Astrocyte of the spinal cord (primary cell): Measurements from ENCODE around the gene TYW1B.
"Not testable (repeated sequence)": the region's sequence is repeated elsewhere in the genome, so short reads cannot be mapped to it uniquely, and the experiment has no call there.

Experiments
- DNase-seq: peaks from one replicate; pipeline ENCODE4 v3.0.0; 2011; ENCODE audit warnings: low read depth, low spot score
- H3K4me3 ChIP-seq: 2 replicates; pipeline ENCODE4 v1.5.1; 2011; ENCODE audit warnings: low read depth, mild to moderate bottlenecking, low read length, moderate library complexity
- in situ Hi-C: cut with HindIII; loops from 2 replicates; pipeline ENCODE4 v1.10.0; 2017; ENCODE audit warnings: low sequenced_read_pairs
- TF ChIP-seq, protein P1 (sequence below): IDR thresholded peaks from 2 replicates; pipeline ENCODE4 v1.5.1; 2012; ENCODE audit warnings: low read depth, mild to moderate bottlenecking, low read length, inconsistent platforms

TYW1B gene

DNA sequence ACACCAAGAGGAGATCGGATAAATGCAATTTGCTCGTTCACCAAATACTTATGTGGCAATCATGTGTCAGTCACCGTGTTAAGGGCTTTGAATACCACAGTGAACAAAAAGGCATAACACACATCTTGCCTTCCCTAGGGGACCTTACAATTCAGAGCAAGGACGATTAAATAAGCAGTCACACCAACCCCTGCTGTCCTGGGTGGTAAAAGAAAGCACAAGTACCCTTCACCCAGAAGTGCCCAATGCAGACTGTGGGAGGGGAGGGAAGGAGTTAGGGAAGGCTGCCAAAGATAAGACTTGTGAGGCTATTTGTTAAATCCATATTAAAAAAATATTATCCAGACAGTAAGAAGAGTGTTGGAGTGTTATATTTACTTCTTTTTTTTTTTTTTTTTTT, 146.8 kb downstream of the TYW1B start:
- in situ Hi-C loops = not testable (repeated sequence)

DNA sequence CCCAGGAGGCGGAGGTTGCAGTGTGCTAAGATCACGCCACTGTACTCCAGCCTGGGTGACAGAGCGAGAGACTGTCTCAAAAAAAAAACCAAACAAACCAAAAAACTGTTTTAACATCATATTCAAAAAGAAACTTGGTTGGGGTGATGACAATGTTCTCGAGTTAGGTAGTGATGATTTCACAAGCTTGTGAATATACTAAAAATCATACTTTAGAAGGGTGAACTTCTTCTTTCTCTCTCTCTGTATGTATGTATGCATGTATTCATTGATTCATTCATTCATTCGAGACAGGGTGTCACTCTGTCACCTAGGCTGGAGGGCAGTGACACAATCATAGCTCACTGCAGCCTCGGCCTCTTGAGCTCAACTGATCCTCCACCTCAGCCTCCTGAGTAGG, 151.1 kb downstream of the TYW1B start:
- in situ Hi-C loops, H3K4me3 ChIP-seq: not testable (repeated sequence)

More for the DNA sequence above, 146.8 kb downstream of the TYW1B start:
- not testable (repeated sequence) for H3K4me3 ChIP-seq, DNase-seq

DNA sequence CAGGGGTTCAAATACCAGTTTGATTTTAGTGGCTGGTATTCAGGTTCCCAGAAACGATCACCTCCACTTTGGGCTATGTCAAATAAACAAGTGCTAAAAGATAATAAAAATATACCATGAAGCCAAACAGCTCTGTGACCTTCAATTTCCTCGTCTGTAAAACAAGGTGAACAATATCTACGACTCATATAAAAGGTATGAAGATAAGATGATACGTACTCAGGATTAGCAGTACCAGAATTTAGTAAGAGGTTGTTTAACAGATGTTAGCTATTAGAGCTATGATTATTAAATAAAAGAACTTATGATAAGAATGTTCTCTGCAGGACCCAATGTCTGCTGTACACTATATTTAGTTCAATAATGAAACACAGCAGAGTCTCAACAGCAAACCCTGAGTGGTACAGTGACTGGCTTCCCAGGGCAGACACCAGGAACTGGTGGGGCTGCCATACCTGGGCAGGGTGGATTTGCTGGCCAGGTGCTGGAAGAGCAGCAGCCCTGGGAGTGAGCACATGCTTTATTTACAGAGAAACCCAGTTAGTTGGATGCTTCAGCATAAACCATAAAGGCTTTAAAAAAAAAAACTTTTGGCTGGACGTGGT, 151.8 kb downstream of the TYW1B start:
- DNase-seq, H3K4me3 ChIP-seq, in situ Hi-C loops: not testable (repeated sequence)

More for the DNA sequence above, 151.1 kb downstream of the TYW1B start:
- not testable (repeated sequence) for DNase-seq

DNA sequence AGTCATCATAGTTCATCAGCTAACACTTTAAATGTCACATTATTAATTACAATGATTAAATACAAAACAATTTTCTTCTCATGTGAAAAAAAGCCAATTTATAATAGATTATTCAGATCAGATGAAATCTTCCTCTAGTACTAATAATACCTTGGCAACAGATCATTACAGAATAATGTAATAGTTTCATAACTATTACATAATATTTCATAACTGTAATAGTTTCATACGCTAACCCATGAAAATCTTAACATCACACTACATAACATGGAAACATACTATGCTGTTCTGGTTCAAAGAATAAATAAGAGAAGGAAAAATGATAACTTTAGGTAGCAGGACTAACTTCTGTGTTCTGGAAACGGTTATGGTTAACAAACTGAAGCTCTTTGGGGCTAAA, 152.3 kb downstream of the TYW1B start:
- in situ Hi-C loops, DNase-seq, H3K4me3 ChIP-seq: not testable (repeated sequence)

DNA sequence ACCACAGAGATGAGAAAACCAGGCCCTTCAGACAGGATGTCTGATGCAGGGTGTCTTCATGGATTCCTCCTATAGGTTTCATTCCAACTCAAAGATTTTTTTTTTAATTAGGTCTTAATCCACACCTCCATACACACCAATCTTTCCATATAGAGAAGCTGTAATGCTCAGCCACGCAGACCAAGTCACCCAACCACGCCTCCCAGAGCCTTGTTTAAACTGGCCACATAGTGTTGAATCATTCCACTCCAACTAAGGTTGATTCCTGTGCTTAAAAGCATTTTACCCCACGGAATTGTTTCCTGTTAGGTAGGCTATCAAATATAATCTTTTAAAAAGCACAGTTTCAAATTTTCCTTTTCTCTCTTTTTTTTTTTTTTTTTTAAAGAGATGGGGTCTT, 153.6 kb downstream of the TYW1B start:
- in situ Hi-C loops = no loop called here
- no peak overlapping the region for H3K4me3 ChIP-seq
- TF ChIP-seq, protein P1, sequence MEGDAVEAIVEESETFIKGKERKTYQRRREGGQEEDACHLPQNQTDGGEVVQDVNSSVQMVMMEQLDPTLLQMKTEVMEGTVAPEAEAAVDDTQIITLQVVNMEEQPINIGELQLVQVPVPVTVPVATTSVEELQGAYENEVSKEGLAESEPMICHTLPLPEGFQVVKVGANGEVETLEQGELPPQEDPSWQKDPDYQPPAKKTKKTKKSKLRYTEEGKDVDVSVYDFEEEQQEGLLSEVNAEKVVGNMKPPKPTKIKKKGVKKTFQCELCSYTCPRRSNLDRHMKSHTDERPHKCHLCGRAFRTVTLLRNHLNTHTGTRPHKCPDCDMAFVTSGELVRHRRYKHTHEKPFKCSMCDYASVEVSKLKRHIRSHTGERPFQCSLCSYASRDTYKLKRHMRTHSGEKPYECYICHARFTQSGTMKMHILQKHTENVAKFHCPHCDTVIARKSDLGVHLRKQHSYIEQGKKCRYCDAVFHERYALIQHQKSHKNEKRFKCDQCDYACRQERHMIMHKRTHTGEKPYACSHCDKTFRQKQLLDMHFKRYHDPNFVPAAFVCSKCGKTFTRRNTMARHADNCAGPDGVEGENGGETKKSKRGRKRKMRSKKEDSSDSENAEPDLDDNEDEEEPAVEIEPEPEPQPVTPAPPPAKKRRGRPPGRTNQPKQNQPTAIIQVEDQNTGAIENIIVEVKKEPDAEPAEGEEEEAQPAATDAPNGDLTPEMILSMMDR = no peak
- no peak for DNase-seq

DNA sequence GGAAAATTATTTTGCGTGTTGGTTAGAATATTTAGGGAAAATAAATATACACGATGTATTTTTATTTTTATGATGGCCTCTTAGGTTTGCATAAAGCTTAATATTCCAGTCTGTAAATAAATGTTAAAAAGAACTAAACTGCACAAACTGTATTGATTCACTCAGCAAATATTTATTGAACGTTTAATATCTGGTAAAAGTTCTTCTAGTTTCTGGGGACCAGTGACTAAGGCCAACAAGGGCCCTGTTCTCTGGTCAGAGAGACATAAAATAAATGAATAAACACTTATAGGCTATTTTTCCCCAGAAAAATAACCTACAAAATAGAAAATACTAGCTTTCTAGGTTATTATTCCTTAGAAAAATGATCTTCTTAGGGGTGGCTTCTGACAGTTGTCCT, 157.2 kb downstream of the TYW1B start:
- H3K4me3 ChIP-seq, DNase-seq, in situ Hi-C loops: not testable (repeated sequence)

DNA sequence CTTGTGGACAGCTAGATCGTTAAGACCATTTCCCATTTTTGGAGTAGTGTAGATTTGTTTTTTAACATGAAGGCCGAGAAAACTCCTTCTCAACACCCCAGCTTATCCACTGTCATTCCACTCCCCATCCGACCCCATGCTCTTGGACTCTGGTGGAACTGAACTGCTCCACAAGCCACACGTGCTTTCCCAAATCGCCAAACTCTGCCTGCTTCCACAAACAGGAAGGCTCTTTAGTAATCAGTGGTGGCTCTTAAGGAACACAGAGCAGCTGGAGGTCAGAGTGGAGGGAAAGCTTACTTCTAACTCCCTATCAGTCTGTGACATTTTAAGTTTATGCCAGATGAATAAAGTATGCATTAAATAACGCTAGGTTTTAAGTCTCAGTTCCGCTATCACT, 159.6 kb downstream of the TYW1B start:
- DNase-seq, H3K4me3 ChIP-seq, in situ Hi-C loops: not testable (repeated sequence)

DNA sequence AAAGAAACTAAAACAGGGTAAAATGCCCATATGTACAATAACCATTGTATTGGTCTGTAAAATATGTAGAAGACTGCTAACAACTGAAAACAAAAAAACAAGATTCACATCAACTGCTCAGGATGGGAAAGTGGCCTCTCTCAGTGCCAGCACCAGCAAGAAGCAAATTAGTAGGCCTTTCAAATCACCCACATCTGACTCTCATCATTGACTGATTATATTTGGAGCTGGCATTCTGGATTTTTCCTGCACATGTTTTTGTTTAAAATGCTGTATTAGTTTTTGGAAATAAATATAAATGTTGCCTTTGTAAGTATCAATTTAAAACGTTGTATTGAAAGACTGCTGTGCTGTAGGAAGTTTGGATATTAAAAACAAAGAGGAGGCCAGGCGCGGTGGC, 161.0 kb downstream of the TYW1B start:
- in situ Hi-C loops, DNase-seq, H3K4me3 ChIP-seq: not testable (repeated sequence)

DNA sequence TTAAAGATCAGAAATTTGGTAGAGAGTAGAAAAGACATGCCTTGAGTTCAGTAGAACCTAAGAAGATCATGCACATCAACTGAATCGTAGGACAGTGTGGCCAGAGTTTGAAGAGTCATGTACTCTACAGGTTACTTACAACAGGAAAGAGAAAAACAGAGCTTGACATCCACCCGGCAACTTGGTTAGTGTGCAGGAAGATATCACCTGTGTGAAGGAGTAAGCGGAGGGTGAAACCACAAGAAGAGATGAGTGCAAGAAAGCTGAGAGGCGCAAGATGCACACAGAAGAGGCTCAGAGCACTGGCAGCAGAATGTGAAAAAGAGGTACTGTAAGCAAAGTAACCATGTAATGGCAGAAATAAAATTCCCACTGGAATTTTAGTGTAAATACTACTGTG, 179.4 kb downstream of the TYW1B start:
- H3K4me3 ChIP-seq, in situ Hi-C loops, DNase-seq: not testable (repeated sequence)

DNA sequence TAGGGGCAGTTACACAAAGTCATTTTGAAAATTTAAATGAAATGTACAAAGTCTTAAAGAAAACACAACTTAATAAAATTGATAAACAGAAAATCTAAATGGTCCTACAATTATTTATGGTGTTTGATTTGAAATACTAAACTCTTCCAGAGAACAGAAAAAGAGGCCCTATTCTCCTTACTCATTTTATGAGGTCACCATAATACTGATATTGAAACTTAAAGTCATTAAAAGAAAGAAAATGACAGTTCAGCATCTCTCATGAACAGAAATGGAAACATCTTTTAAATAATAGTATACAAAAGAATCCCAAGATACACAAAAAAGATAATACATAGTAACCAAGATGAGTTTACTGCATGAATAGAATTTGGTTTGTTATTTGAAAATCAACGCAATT, 184.3 kb downstream of the TYW1B start:
- H3K4me3 ChIP-seq, in situ Hi-C loops, DNase-seq: not testable (repeated sequence)

DNA sequence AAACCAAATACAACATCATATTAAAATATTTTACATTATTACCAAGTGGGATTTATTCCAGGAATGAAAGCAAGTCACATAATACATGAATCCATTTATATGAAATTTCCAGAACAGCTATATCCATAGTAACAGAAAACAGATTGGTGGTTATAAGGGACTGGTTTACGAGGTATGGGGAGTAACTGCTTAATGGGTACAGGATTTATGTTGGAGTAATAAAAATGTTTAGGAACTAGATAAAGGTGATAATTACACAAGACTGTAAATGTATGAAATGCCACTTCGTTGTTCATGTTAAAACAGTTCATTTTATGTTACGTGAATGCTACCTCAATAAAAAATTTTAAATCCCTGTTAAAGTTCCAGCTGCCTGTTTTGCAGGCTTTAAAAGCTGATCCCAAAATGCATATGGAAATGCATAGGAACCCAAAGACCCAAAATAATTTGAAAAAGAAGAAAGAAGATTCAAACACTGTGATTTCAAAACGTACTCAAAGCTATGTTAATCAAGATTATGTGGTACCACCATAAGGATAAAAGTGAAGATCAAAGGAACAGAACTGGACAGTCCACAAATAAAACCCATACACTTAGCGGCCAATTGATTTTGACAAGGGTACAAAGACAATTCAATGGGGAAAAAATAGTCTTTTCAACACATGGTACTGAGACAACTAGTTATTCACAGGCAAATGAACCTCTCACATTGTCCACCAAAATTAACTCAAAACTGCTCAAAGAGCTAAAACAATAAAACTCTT, 186.3 kb downstream of the TYW1B start:
- DNase-seq, H3K4me3 ChIP-seq, in situ Hi-C loops: not testable (repeated sequence)

DNA sequence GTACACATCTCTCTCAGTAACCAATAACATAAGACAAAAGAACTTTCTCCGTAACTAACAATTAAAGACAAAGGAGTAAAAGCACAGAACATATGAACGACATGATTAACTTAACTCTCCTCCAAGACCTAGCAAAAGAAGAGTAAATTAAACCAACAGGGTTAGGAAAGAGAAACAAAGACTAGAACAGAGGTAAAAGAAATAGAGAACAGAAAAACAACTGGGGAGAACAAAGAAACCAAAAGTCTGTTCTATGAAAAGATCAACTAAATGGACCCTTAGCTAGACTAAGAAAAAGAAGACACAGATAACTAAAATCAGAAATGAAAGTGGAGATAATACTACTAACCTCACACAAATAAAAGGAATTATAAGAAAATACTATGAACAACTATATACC, 187.3 kb downstream of the TYW1B start:
- H3K4me3 ChIP-seq, in situ Hi-C loops, DNase-seq: not testable (repeated sequence)
